Tibial nerve (tissue), 3 donors: Measurements from ENCODE around the gene SF3B4.

Source experiments
- CTCF ChIP-seq, 5 experiments: fragments of 200-600 bp in 3 of 5; fragments of 450-650 bp in 2 of 5; sonication (generic) in 3 of 5; IDR thresholded peaks; one replicate each; pipeline ENCODE4 v1.5.1; 2016 to 2019; ENCODE audit warnings: antibody characterized with exemption in 5 of 5, mild to moderate bottlenecking in 3 of 5, moderate library complexity in 2 of 5
- POLR2A ChIP-seq, 2 donors: fragments of 450-650 bp; IDR thresholded peaks; one replicate each; pipeline ENCODE4 v1.6.1; 2017; ENCODE audit warnings: antibody characterized with exemption in 2 of 2, mild to moderate bottlenecking in 2 of 2, moderate library complexity in 2 of 2

GRCh38 chr1:149932474-149932873 is 4.9 kb upstream of the SF3B4 start:
- TF ChIP-seq CTCF (IDR thresholded peaks at IDR 0.05): no peak
- TF ChIP-seq POLR2A (IDR thresholded peaks at IDR 0.05): no peak
